Sigmoid colon (tissue), 7 donors: ENCODE measurements around the gene KLF15. TPM values are rescaled to one million over a fixed set of nuclear protein-coding genes. Genes with fewer than 3 reads are reported as not detected.

Experiments
- DNase-seq: peaks from one replicate; pipeline ENCODE4 v3.0.0-alpha.2; 2019
- H3K27ac ChIP-seq, 4 donors: fragments of 200-600 bp; sonication (generic); one replicate each; pipeline ENCODE4 v1.5.1; 2016 to 2019; ENCODE audit warnings: mild to moderate bottlenecking in 1 of 4
- H3K27me3 ChIP-seq, 3 donors: fragments of 200-600 bp; sonication (generic); one replicate each; pipeline ENCODE4 v1.5.1; 2019; ENCODE audit warnings: mild to moderate bottlenecking in 1 of 3
- H3K36me3 ChIP-seq, 4 donors: fragments of 200-600 bp; sonication (generic); one replicate each; pipeline ENCODE4 v1.5.1; 2016 to 2019
- H3K4me1 ChIP-seq, 4 donors: fragments of 200-600 bp; sonication (generic); one replicate each; pipeline ENCODE4 v1.5.1; 2017 to 2019
- H3K4me3 ChIP-seq, 4 donors: fragments of 200-600 bp; sonication (generic); one replicate each; pipeline ENCODE4 v1.5.1; 2017 to 2019; ENCODE audit warnings: mild to moderate bottlenecking in 2 of 4, moderate library complexity in 1 of 4
- H3K9me3 ChIP-seq, 4 donors: fragments of 200-600 bp in 3 of 4; sonication (generic) in 3 of 4; one replicate each; pipeline versions ENCODE4 v1.5.1 to v1.6.1; 2013 to 2019
- CTCF ChIP-seq, 4 experiments: fragments of 450-650 bp in 3 of 4; fragments of 200-600 bp in 1 of 4; IDR thresholded peaks; one replicate each; pipeline ENCODE4 v1.5.1; 2016 to 2019; ENCODE audit warnings: antibody characterized with exemption in 4 of 4, mild to moderate bottlenecking in 3 of 4, moderate library complexity in 2 of 4
- EP300 ChIP-seq, 4 donors: sonication (generic); formaldehyde crosslinking; IDR thresholded peaks; one replicate each; pipeline ENCODE4 v1.6.1; 2017; ENCODE audit warnings: antibody characterized with exemption in 4 of 4
- POLR2A ChIP-seq, 2 donors: fragments of 450-650 bp; IDR thresholded peaks; one replicate each; pipeline ENCODE4 v1.6.1; 2016; ENCODE audit warnings: antibody characterized with exemption in 2 of 2, mild to moderate bottlenecking in 2 of 2, moderate library complexity in 2 of 2
- POLR2AphosphoS5 ChIP-seq, 4 donors: sonication (generic); formaldehyde crosslinking; IDR thresholded peaks; one replicate each; pipeline ENCODE4 v1.6.1; 2017; ENCODE audit warnings: antibody characterized with exemption in 4 of 4
- WGBS, 2 donors: extraction: QIAGEN DNeasy Blood & Tissue Kit; methylation state at CpG; one replicate each; pipeline ENCODE4 v1.1.7; 2013; 5-methylcytosine and 5-hydroxymethylcytosine counted together
- intact Hi-C: fragments of 100-400 bp; cut with DNase I; formaldehyde crosslinking; loops from one replicate; pipeline ENCODE4 v1.15.1; 2023
- polyA plus RNA-seq, 3 donors: library from polyadenylated mRNA; stranded (reverse); fragments of 200-250 nt; gene quantifications; one replicate each; pipeline ENCODE4 v1.2.3, GENCODE V29; 2013
- total RNA-seq, 4 donors: library from RNA; depleted of rRNA; stranded (reverse); fragments of >200 nt; gene quantifications; one replicate each; pipeline ENCODE4 v1.1.0, GENCODE V29; 2016
- donor health status: healthy with polysubstance abuse.
- donor health status: Bipolar disorder and iron deficiency.
- donor health status: healthy.

KLF15 gene
- total and polyA plus RNA-seq, 7 donors = 0.69 to 50.2 (median 21.9) TPM

GRCh38 chr3:126308394-126309125 lies 48.6 kb downstream of the KLF15 start:
- intact Hi-C loops = no loop called here
- no peak for TF ChIP-seq EP300 (IDR thresholded peaks at IDR 0.05)
- WGBS, 2 donors = 92 to 94% methylated on average over 24 of the region's 24 CpGs
- Histone ChIP-seq H3K27ac (no peak overlapping the region), H3K4me1 (peaks cover 0 to 6% (median 0%) of the 10 kb centered on the region in 4 donors), H3K9me3 (no peaks in the 10 kb centered on the region), H3K36me3 (no peaks in the 10 kb centered on the region), H3K27me3 (no peaks in the 10 kb centered on the region), H3K4me3 (no peak overlapping the region)
- DNase-seq = no peak

GRCh38 chr3:126307591-126308393 lies 49.4 kb downstream of the KLF15 start:
- TF ChIP-seq CTCF (IDR thresholded peaks at IDR 0.05) (no peak), EP300 (IDR thresholded peaks at IDR 0.05) (no peak), POLR2AphosphoS5 (IDR thresholded peaks at IDR 0.05) (no peak), POLR2A (IDR thresholded peaks at IDR 0.05) (no peak)
- 89 to 91% methylated on average over 20 of the region's 20 CpGs for WGBS, 2 donors

DNA sequence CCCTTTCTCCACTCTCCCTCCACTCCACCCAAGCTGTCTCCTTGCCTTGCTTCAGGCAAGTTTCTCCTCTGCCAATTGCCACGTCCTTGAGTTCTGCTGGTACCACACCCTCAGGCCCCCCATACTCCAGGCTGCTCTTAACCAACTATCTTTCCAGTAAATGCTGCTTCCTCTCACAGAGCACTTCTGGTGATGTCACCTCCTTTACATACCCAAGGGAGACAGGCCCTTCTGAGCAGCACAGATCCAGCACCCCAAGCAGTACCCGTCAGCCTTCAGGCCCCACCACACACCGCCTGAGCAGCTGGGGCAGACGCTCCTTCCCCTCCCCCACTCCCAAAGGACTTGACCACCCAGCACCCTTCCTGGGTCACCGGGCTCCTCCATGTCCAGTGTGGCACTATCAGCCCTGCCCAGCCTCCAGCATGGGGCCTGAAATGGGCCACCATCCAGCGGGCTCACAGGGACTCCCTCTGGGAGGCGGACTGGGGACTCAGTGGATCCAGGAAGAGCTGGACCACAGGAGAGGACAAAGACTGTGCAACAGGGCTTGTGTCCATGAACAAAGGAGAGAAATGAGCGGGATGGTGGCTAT lies 50.2 kb downstream of the KLF15 start:
- H3K36me3 ChIP-seq = no peaks in the 10 kb centered on the region
- TF ChIP-seq EP300 (IDR thresholded peaks at IDR 0.05) = no peak
- no peak for TF ChIP-seq POLR2AphosphoS5 (IDR thresholded peaks at IDR 0.05)
- TF ChIP-seq CTCF (IDR thresholded peaks at IDR 0.05) = no peak
- TF ChIP-seq POLR2A (IDR thresholded peaks at IDR 0.05) = no peak
- intact Hi-C loops = no loop called here
- no peak for DNase-seq
- WGBS, 2 donors = 87 to 91% methylated on average over 8 of the region's 8 CpGs
- H3K4me3 ChIP-seq = no peak overlapping the region
- H3K27ac ChIP-seq = no peak overlapping the region
- H3K4me1 ChIP-seq = peaks cover 0 to 6% (median 1%) of the 10 kb centered on the region in 4 donors
- H3K9me3 ChIP-seq = no peaks in the 10 kb centered on the region
- no peaks in the 10 kb centered on the region for H3K27me3 ChIP-seq

More at GRCh38 chr3:126307591-126308393, 49.4 kb downstream of the KLF15 start:
- Histone ChIP-seq H3K27me3 (no peaks in the 10 kb centered on the region), H3K4me3 (no peak overlapping the region), H3K4me1 (peaks cover 0 to 6% (median 0%) of the 10 kb centered on the region in 4 donors), H3K9me3 (no peaks in the 10 kb centered on the region), H3K27ac (no peak overlapping the region), H3K36me3 (no peaks in the 10 kb centered on the region)
- no peak for DNase-seq
- intact Hi-C loops = no loop called here

DNA sequence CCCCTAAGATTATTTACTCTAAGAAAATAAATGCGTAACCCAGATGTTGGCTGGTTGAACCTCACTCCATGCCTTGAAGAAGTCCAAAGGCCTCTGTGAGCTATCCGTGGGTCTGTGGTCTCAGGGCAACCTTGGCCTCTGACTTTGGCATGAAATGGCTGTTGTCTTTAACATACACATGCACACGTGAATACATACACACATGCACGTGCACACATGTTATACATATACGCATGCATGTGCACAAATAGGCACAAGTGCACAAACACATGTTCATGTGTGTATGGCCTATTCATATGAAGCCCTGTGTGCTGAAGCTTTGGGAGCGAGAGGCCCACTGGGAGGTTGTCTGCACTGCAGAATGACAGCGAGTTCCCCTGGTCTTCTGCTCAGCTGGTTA lies 50.8 kb downstream of the KLF15 start:
- H3K36me3 ChIP-seq = no peaks in the 10 kb centered on the region
- TF ChIP-seq POLR2A (IDR thresholded peaks at IDR 0.05) (no peak), POLR2AphosphoS5 (IDR thresholded peaks at IDR 0.05) (no peak), CTCF (IDR thresholded peaks at IDR 0.05) (no peak), EP300 (IDR thresholded peaks at IDR 0.05) (no peak)
- H3K27me3 ChIP-seq = no peaks in the 10 kb centered on the region
- no peaks in the 10 kb centered on the region for H3K9me3 ChIP-seq
- intact Hi-C loops = no loop called here
- no peak for DNase-seq
- WGBS, 2 donors = 82 to 83% methylated on average over 7 of the region's 7 CpGs
- no peak overlapping the region for H3K27ac ChIP-seq
- no peak overlapping the region for H3K4me3 ChIP-seq
- H3K4me1 ChIP-seq = peaks cover 0 to 8% (median 3%) of the 10 kb centered on the region in 4 donors

DNA sequence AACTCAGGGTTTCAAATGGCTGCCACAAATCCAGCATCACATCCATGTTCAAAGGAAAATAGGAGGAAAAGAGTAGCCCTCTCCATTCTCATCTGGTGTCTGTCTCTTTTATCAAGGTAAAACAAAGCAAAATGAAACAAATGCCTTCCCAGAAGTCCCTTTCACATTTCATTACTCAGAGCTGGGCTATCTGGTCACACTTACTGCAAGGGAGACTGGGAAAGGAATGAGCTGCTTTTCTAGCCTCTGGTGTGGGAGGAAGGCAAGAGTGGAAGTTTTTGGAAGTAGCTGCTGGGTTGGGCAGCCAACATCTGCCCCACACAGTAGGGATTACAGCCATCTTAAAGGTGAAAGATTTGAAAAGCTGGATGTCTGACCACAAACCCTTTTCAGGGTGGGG lies 51.8 kb downstream of the KLF15 start:
- no peak for TF ChIP-seq EP300 (IDR thresholded peaks at IDR 0.05)
- TF ChIP-seq POLR2AphosphoS5 (IDR thresholded peaks at IDR 0.05) = no peak
- H3K27me3 ChIP-seq = no peaks in the 10 kb centered on the region
- no peak overlapping the region for H3K4me3 ChIP-seq
- intact Hi-C loops = no loop called here
- peaks cover 0 to 14% (median 3%) of the 10 kb centered on the region in 4 donors for H3K4me1 ChIP-seq
- H3K9me3 ChIP-seq = no peaks in the 10 kb centered on the region
- no peak for DNase-seq
- H3K36me3 ChIP-seq = no peaks in the 10 kb centered on the region
- H3K27ac ChIP-seq = no peak overlapping the region
